GM12878 (cell line): ENCODE measurements around the gene CAPN10. TPM values are rescaled to one million over a fixed set of nuclear protein-coding genes. Genes with fewer than 3 reads are reported as not detected.

Experiments used
- ATAC-seq: fragments of 200-7000 bp; cut with Tn5 transposase; 3 replicates; pipeline ENCODE4 v1.9.1; 2020; ENCODE audit warnings: mild to moderate bottlenecking, moderate library complexity
- BruUV-seq: library from RNA; stranded (reverse); fragments of 400-500 nt; replicated peaks from 2 replicates; lab custom pipeline; 2021; lab: Mats Ljungman, UMichigan
- CTCF ChIA-PET: fragments of 300-600 bp; sonication (Branson Sonifier 250); formaldehyde crosslinking; extraction: SDS; loops from one replicate; lab custom pipeline; 2021; ENCODE audit warnings: inconsistent platforms; lab: Yijun Ruan, JAX
- POLR2A ChIA-PET: fragments of 350-600 bp; formaldehyde crosslinking; extraction: SDS; loops from one replicate; lab custom pipeline; 2021; ENCODE audit warnings: inconsistent platforms; lab: Charles Lee
- RAD21 ChIA-PET: fragments of 300-600 bp; sonication (Branson Sonifier 250); formaldehyde crosslinking; loops from one replicate; lab custom pipeline; 2023; ENCODE audit warnings: antibody characterized with exemption; ENCODE audit not compliant: unreplicated experiment; lab: Charles Lee
- SMC1A ChIA-PET: fragments of 300-600 bp; sonication (Branson Sonifier 250); formaldehyde crosslinking; loops from one replicate; lab custom pipeline; 2023; ENCODE audit not compliant: unreplicated experiment, uncharacterized antibody; lab: Charles Lee
- DNase-seq: peaks from one replicate; pipeline ENCODE4 v3.0.0-alpha.2; 2011; ENCODE audit warnings: low read depth, low spot score
- FAIRE-seq: peaks from 3 replicates; lab custom pipeline; 2011; peaks lifted over from hg19 to GRCh38; lab: Jason Lieb, UNC
- H2AFZ ChIP-seq: 2 replicates; pipeline ENCODE4 v1.6.0; 2011; ENCODE audit warnings: low read depth, low read length, control low read depth; ENCODE audit not compliant: control insufficient read depth
- H3K27ac ChIP-seq: 2 replicates; pipeline ENCODE4 v1.5.1; 2011; ENCODE audit warnings: control low read depth; ENCODE audit not compliant: control insufficient read depth, insufficient read depth
- H3K27me3 ChIP-seq, 2 experiments: replicated peaks in 1 of 2; 2 replicates each; pipeline versions ENCODE4 v1.6.0 to v1.6.1; 2011; ENCODE audit warnings: low read length in 1 of 2; ENCODE audit not compliant: control insufficient read depth in 2 of 2, insufficient read depth in 2 of 2
- H3K36me3 ChIP-seq, 2 experiments: 2 replicates each; pipeline ENCODE4 v1.5.1; 2011; ENCODE audit warnings: low read length in 1 of 2; ENCODE audit not compliant: control insufficient read depth in 2 of 2, insufficient read depth in 2 of 2
- H3K4me1 ChIP-seq: 2 replicates; pipeline ENCODE4 v1.6.1; 2011; ENCODE audit warnings: mild to moderate bottlenecking, low read length, moderate library complexity, mixed read lengths; ENCODE audit not compliant: control insufficient read depth, insufficient read depth
- H3K4me2 ChIP-seq: 2 replicates; pipeline ENCODE4 v1.6.0; 2011; ENCODE audit warnings: control low read depth; ENCODE audit not compliant: control insufficient read depth, insufficient read depth
- H3K4me3 ChIP-seq: fragments of 200-600 bp; sonication (generic); 2 replicates; pipeline ENCODE4 v1.5.1; 2016
- H3K79me2 ChIP-seq: 2 replicates; pipeline ENCODE4 v1.6.0; 2011; ENCODE audit warnings: low read length; ENCODE audit not compliant: control insufficient read depth, insufficient read depth
- H3K9ac ChIP-seq: 2 replicates; pipeline ENCODE4 v1.8.0; 2011; ENCODE audit warnings: low read length, control low read depth, mixed read lengths; ENCODE audit not compliant: control insufficient read depth, insufficient read depth
- H3K9me3 ChIP-seq: replicated peaks from 3 replicates; pipeline ENCODE4 v1.5.1; 2011; ENCODE audit warnings: mild to moderate bottlenecking, low read length; ENCODE audit not compliant: control insufficient read depth, insufficient read depth
- H4K20me1 ChIP-seq: 2 replicates; pipeline ENCODE4 v1.6.0; 2011; ENCODE audit not compliant: control insufficient read depth, insufficient read depth
- MXI1 ChIP-seq: fragments of 150-350 bp; IDR thresholded peaks from 2 replicates; pipeline ENCODE4 v1.6.1; 2011; ENCODE audit warnings: low read depth, mild to moderate bottlenecking, inconsistent platforms, low read length, improper control_type of control experiment
- RCOR1 ChIP-seq: conservative IDR thresholded peaks from 2 replicates; pipeline ENCODE4 v1.6.1; 2012; ENCODE audit warnings: low read depth, low read length, improper control_type of control experiment
- SREBF1 ChIP-seq: IDR thresholded peaks from 2 replicates; pipeline ENCODE4 v1.6.1; 2012; ENCODE audit warnings: mild to moderate bottlenecking, low read length
- ZSCAN29 ChIP-seq: fragments of 450-650 bp; IDR thresholded peaks from 2 replicates; pipeline ENCODE4 v1.6.1; 2017; ENCODE audit warnings: mild to moderate bottlenecking, moderate library complexity
- WGBS: methylation state at CpG from one replicate; pipeline ENCODE4 v1.1.6; 2016; ENCODE audit warnings: low lambda C conversion rate; ENCODE audit not compliant: insufficient replicate concordance, insufficient coverage; ENCODE audit errors: missing lambda C conversion rate; 5-methylcytosine and 5-hydroxymethylcytosine counted together
- in situ Hi-C: fragments of 300-500 bp; cut with MboI; formaldehyde crosslinking; loops from 9 replicates; pipeline ENCODE4 v1.14.3; 2018; ENCODE audit warnings: mixed read lengths
- intact Hi-C: fragments of 100-400 bp; cut with micrococcal nuclease; formaldehyde crosslinking; loops from one replicate; pipeline ENCODE4 v1.14.2; 2022; ENCODE audit not compliant: unreplicated experiment
- polyA plus RNA-seq, 11 experiments: library from polyadenylated mRNA; depleted of rRNA in 4 of 11; unstranded in 6 of 11; stranded (reverse) in 5 of 11; fragments of >200 nt; fragmentation: Nextera tagmentation in 4 of 11; fragmentation: Illumina TruSeq in 1 of 11; extraction: Ambion mirVana in 4 of 11; extraction: Trizol in 1 of 11; gene quantifications; 1 replicate in 1 of 11; 2 replicates in 10 of 11; pipeline versions ENCODE4 v1.2.1 to v1.2.3, GENCODE V29; 2011 to 2016; ENCODE audit warnings: inconsistent platforms in 2 of 11, missing spikeins in 2 of 11, low read depth in 1 of 11
- total RNA-seq, 4 experiments: library from RNA; depleted of rRNA in 3 of 4; stranded (reverse); fragments of >200 nt in 3 of 4; fragmentation: Illumina TruSeq in 1 of 4; extraction: Trizol in 1 of 4; gene quantifications; 2 replicates each; pipeline versions ENCODE4 v1.2.1 to v1.2.3, GENCODE V29; 2013 to 2021

Gene CAPN10
- total and polyA plus RNA-seq, 10 of the 15 experiments (the other 5 are each of a cell fraction or from before 2014, with no cell fraction given), result 0.37 to 40.6 (median 17.5) TPM

DNA sequence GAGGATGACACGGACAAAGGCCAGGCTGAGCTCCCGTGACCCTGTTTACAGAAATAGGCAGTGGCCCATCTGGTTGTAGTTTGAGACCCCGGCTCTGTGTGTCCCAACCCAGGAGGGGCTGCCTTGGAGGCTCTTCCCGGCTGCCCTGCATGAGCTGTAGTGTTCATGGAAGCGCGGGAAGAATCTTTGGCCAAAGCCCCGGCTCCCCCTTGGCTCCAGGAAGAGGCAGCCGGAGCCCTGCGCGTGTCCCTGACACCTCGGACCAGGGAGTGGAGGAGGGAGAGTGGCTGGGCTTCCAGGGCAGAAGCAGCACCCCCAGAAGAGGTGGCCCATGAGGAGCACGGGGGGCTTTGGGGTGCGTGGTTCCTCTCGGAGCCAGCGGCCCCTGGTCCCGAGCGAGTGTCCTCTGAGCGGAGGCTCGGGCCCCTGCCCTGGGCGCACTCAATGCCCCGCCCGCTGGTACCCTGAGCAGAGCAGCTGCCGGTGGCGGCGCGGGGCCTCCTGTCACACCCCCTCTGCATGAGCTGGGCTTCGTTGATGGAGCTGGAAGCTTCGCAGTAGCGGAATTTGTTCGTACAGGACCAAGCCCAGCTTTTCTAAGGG, 60.5 kb downstream of the CAPN10 start:
- H3K27me3 ChIP-seq, result peaks cover 0 to 7% of the 10 kb centered on the region in 2 experiments
- in situ Hi-C loops (no loop called here), intact Hi-C loops (no loop called here)
- no peak overlapping the region for H3K4me3 ChIP-seq
- no TSS peak for BruUV-seq
- H3K4me1 ChIP-seq, result no peaks in the 10 kb centered on the region
- WGBS, result 68% methylated on average over 30 of the region's 30 CpGs
- ChIA-PET RAD21 (no interaction called here), POLR2A (no interaction called here), CTCF (no interaction called here), SMC1A (no interaction called here)
- H3K36me3 ChIP-seq, result no peaks in the 10 kb centered on the region
- no peak for TF ChIP-seq RCOR1
- TF ChIP-seq MXI1, result no peak
- no peak for TF ChIP-seq SREBF1
- no peak overlapping the region for H3K9ac ChIP-seq
- peaks cover 8% of the 10 kb centered on the region for H3K9me3 ChIP-seq
- H3K79me2 ChIP-seq, result no peaks in the 10 kb centered on the region
- H2AFZ ChIP-seq, result no peak overlapping the region
- ATAC-seq, result no peak
- DNase-seq, result no peak
- no peaks in the 10 kb centered on the region for H4K20me1 ChIP-seq
- no peak for FAIRE-seq
- H3K4me2 ChIP-seq, result no peak overlapping the region
- H3K27ac ChIP-seq, result no peak overlapping the region

DNA sequence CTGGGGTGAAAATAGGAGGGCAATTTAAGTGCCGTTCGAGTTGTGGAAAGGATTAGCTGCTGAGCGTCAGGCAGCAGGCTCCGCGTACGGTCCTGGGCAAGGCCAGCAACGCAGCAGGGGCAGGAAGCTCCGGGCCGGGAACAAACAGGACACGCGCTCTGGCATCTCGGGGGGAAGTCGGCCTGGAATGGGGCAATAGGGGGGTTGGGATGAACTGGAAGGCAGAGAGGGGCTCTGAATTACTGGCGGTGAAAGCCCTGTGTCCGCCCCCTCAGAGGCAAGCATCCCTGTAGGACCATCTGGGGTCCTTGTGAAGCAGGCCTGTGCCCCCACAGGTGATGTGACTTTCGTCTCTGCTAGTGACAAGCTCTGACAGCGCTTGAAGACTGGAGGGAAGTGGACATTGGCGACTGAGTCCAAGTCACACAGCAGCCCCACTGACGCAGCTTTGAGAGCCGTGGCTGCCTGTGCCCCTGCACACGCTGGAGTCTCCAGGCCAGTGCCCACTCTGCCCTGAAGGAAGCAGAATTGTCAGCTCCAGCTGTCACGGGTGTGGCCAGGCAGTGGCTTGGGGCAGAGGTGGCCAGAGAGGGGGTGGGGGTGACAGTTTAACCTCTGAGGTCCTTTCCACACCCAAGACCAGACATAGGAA, 61.1 kb downstream of the CAPN10 start:
- no peak overlapping the region for H3K27ac ChIP-seq
- FAIRE-seq, result no peak
- ChIA-PET CTCF (no interaction called here), SMC1A (no interaction called here), POLR2A (no interaction called here), RAD21 (no interaction called here)
- no peak for ATAC-seq
- peaks cover 0 to 7% of the 10 kb centered on the region in 2 experiments for H3K27me3 ChIP-seq
- no peaks in the 10 kb centered on the region for H3K79me2 ChIP-seq
- no peak overlapping the region for H2AFZ ChIP-seq
- intact Hi-C loops, result no loop called here
- 59% methylated on average over 22 of the region's 22 CpGs for WGBS
- peaks cover 8% of the 10 kb centered on the region for H3K9me3 ChIP-seq
- no peak for DNase-seq
- H3K36me3 ChIP-seq, result no peaks in the 10 kb centered on the region
- BruUV-seq, result no TSS peak
- no peak for TF ChIP-seq ZSCAN29
- no peak overlapping the region for H3K9ac ChIP-seq
- in situ Hi-C loops, result no loop called here
- H3K4me3 ChIP-seq, result no peak overlapping the region
- H3K4me2 ChIP-seq, result no peak overlapping the region
- H4K20me1 ChIP-seq, result no peaks in the 10 kb centered on the region
- H3K4me1 ChIP-seq, result no peaks in the 10 kb centered on the region
